K562 (cell line): ENCODE data around the gene ZMYND8. TPM values are rescaled to one million over a fixed set of nuclear protein-coding genes. Genes with fewer than 3 reads are reported as not detected.

Experiments
- ASH1L ChIP-seq: fragments of 450-650 bp; IDR thresholded peaks from 2 replicates; pipeline ENCODE4 v1.6.1; 2018; ENCODE audit warnings: borderline replicate concordance, mild to moderate bottlenecking, low read depth; ENCODE audit not compliant: partially characterized antibody
- CREM ChIP-seq: IDR thresholded peaks from 2 replicates; pipeline ENCODE4 v1.6.1; 2014; ENCODE audit warnings: antibody characterized with exemption, low read depth
- EHMT2 ChIP-seq: fragments of 450-650 bp; IDR thresholded peaks from 2 replicates; pipeline ENCODE4 v1.6.1; 2018; ENCODE audit warnings: antibody characterized with exemption
- FOSL1 ChIP-seq: fragments of 200-800 bp; sonication (Bioruptor generic); conservative IDR thresholded peaks from 2 replicates; pipeline ENCODE4 v1.6.1; 2016; ENCODE audit warnings: missing genetic modification characterization, missing compliant biosample characterization
- GABPA ChIP-seq: fragments of 200-800 bp; sonication (Bioruptor generic); conservative IDR thresholded peaks from 2 replicates; pipeline ENCODE4 v1.6.1; 2016; ENCODE audit warnings: low read depth, missing genetic modification characterization, missing compliant biosample characterization
- JUN ChIP-seq, 2 experiments: sonication (generic) in 1 of 2; formaldehyde crosslinking in 1 of 2; IDR thresholded peaks; 2 replicates each; pipeline versions ENCODE4 v1.6.1 to v1.8.0; 2012 to 2022; ENCODE audit warnings: borderline replicate concordance in 2 of 2, mild to moderate bottlenecking in 2 of 2, improper control_type of control experiment in 1 of 2, low read depth in 1 of 2, low read length in 1 of 2, missing genetic modification reagents in 1 of 2
- JUND ChIP-seq, 2 experiments: IDR thresholded peaks; 2 replicates in 1 of 2; 3 replicates in 1 of 2; pipeline ENCODE4 v1.6.1; 2011; ENCODE audit warnings: borderline replicate concordance in 2 of 2, low read depth in 2 of 2, low read length in 2 of 2, improper control_type of control experiment in 1 of 2, missing biosample characterization in 1 of 2, missing genetic modification characterization in 1 of 2, missing genetic modification reagents in 1 of 2
- MCM5 ChIP-seq: fragments of 450-650 bp; IDR thresholded peaks from 2 replicates; pipeline ENCODE4 v1.6.1; 2016; ENCODE audit warnings: low read depth
- SIX5 ChIP-seq, 2 experiments: IDR thresholded peaks; 2 replicates each; pipeline ENCODE4 v1.6.1; 2011; ENCODE audit warnings: low read length in 2 of 2, borderline replicate concordance in 1 of 2, low read depth in 1 of 2, mild to moderate bottlenecking in 1 of 2, moderate library complexity in 1 of 2; ENCODE audit not compliant: insufficient read depth in 1 of 2
- polyA plus RNA-seq, 8 experiments: library from polyadenylated mRNA; depleted of rRNA in 4 of 8; stranded (reverse) in 5 of 8; unstranded in 3 of 8; fragments of >200 nt; fragmentation: Nextera tagmentation in 2 of 8; fragmentation: Illumina TruSeq in 1 of 8; extraction: Ambion mirVana in 2 of 8; extraction: Trizol in 1 of 8; gene quantifications; 2 replicates each; pipeline versions ENCODE4 v1.2.1 to v1.2.3, GENCODE V29; 2011 to 2014; ENCODE audit warnings: inconsistent platforms in 1 of 8, missing spikeins in 1 of 8
- total RNA-seq, 7 experiments: library from RNA; depleted of rRNA in 6 of 7; stranded (reverse); fragments of >200 nt in 6 of 7; fragmentation: Illumina TruSeq in 2 of 7; extraction: Trizol in 2 of 7; gene quantifications; 2 replicates each; pipeline versions ENCODE4 v1.2.1 to v1.2.3, GENCODE V29; 2011 to 2021; ENCODE audit warnings: low replicate concordance in 1 of 7
- TF ChIP-seq, protein P1 (sequence below): fragments of 450-650 bp; IDR thresholded peaks from 2 replicates; pipeline ENCODE4 v1.6.1; 2018; ENCODE audit not compliant: partially characterized antibody
- TF ChIP-seq, protein P2 (sequence below): fragments of 200-800 bp; sonication (Bioruptor generic); IDR thresholded peaks from 2 replicates; pipeline ENCODE4 v1.6.1; 2017; ENCODE audit warnings: missing genetic modification characterization, missing compliant biosample characterization
- TF ChIP-seq, protein P3 (sequence below): fragments of 450-650 bp; IDR thresholded peaks from 2 replicates; pipeline ENCODE4 v1.6.1; 2014; ENCODE audit warnings: low read depth, mild to moderate bottlenecking, moderate library complexity, borderline replicate concordance
- TF ChIP-seq, protein P4 (sequence below): conservative IDR thresholded peaks from 2 replicates; pipeline ENCODE4 v1.6.1; 2011; ENCODE audit warnings: low read depth, mild to moderate bottlenecking, low read length; ENCODE audit not compliant: control insufficient read depth

Gene ZMYND8
- total and polyA plus RNA-seq, 9 of the 15 experiments (the other 6 are each of a cell fraction or from before 2014, with no cell fraction given): 31.8 to 148 (median 71.9) TPM

DNA sequence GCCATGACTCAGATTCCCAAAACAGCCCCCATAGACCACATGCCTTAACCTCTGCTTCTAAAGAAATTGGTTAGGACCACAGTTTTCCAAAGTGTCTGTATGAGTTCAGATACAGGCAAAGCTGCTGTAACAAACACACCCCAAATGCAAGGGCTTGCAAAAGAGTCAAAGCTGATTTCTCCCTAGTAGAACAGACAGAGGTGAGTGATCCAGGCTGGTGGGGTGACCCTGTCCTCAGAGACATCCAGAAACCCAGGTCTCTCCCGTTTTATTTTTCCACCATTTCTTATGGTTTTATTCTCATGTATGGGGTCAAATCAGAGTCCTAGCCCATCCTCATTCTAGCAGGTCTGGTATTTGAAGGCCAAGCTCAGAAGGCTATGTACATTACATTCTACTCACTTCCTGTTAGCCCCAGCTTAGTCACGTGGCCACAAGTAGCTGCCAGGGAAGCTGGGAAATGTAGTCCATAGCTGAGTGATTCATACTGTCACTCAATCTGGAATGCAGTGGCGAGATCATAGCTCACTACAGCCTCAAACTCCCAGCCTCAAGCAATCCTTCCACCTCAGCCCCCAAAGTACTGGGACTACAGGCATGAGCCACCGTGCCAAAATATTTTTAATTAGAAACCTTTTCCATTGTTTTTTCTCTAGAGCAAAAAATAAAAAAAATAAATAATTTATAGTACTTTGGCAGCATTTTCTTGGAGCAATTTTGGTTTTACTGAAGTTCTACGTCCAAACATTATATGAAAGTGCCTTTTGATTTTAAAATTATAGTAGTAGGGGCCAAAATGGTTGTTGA lies 175.2 kb downstream of the ZMYND8 start (continued):
- TF ChIP-seq EHMT2 (peak; percentile 89), JUND (IDR thresholded peaks at IDR 0.05; ENCODE audit: borderline replicate concordance, low read depth, low read length) (peak; percentile 75), JUND (tag; IDR thresholded peaks at IDR 0.05; ENCODE audit: borderline replicate concordance, low read depth, low read length) (peak; percentile 69; the same call in 2 of the 3 replicates), MCM5 (no peak), GABPA (tag) (peak; percentile 69), SIX5 (IDR thresholded peaks at IDR 0.05; ENCODE audit: borderline replicate concordance in 1 of 2, insufficient read depth in 1 of 2, low read depth in 1 of 2, low read length in 2 of 2) (peak; percentile 85 to 88), FOSL1 (tag) (peak; percentile 81), CREM (peak; percentile 80), JUN (IDR thresholded peaks at IDR 0.05; ENCODE audit: borderline replicate concordance, low read depth, low read length) (0 out of 2 replicates have a peak, but pooled peaks have one; percentile 66), JUN (CRISPR knock-in tag; IDR thresholded peaks at IDR 0.05; ENCODE audit: borderline replicate concordance) (no peak), ASH1L (peak; percentile 72)
- TF ChIP-seq, protein P1, sequence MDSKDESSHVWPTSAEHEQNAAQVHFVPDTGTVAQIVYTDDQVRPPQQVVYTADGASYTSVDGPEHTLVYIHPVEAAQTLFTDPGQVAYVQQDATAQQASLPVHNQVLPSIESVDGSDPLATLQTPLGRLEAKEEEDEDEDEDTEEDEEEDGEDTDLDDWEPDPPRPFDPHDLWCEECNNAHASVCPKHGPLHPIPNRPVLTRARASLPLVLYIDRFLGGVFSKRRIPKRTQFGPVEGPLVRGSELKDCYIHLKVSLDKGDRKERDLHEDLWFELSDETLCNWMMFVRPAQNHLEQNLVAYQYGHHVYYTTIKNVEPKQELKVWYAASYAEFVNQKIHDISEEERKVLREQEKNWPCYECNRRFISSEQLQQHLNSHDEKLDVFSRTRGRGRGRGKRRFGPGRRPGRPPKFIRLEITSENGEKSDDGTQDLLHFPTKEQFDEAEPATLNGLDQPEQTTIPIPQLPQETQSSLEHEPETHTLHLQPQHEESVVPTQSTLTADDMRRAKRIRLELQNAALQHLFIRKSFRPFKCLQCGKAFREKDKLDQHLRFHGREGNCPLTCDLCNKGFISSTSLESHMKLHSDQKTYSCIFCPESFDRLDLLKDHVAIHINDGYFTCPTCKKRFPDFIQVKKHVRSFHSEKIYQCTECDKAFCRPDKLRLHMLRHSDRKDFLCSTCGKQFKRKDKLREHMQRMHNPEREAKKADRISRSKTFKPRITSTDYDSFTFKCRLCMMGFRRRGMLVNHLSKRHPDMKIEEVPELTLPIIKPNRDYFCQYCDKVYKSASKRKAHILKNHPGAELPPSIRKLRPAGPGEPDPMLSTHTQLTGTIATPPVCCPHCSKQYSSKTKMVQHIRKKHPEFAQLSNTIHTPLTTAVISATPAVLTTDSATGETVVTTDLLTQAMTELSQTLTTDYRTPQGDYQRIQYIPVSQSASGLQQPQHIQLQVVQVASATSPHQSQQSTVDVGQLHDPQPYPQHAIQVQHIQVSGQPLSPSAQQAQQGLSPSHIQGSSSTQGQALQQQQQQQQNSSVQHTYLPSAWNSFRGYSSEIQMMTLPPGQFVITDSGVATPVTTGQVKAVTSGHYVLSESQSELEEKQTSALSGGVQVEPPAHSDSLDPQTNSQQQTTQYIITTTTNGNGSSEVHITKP: peak; percentile 10
- TF ChIP-seq, protein P2, sequence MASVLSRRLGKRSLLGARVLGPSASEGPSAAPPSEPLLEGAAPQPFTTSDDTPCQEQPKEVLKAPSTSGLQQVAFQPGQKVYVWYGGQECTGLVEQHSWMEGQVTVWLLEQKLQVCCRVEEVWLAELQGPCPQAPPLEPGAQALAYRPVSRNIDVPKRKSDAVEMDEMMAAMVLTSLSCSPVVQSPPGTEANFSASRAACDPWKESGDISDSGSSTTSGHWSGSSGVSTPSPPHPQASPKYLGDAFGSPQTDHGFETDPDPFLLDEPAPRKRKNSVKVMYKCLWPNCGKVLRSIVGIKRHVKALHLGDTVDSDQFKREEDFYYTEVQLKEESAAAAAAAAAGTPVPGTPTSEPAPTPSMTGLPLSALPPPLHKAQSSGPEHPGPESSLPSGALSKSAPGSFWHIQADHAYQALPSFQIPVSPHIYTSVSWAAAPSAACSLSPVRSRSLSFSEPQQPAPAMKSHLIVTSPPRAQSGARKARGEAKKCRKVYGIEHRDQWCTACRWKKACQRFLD (CRISPR knock-in tag): peak; percentile 62; the same call in 1 of the 2 replicates
- TF ChIP-seq, protein P3, sequence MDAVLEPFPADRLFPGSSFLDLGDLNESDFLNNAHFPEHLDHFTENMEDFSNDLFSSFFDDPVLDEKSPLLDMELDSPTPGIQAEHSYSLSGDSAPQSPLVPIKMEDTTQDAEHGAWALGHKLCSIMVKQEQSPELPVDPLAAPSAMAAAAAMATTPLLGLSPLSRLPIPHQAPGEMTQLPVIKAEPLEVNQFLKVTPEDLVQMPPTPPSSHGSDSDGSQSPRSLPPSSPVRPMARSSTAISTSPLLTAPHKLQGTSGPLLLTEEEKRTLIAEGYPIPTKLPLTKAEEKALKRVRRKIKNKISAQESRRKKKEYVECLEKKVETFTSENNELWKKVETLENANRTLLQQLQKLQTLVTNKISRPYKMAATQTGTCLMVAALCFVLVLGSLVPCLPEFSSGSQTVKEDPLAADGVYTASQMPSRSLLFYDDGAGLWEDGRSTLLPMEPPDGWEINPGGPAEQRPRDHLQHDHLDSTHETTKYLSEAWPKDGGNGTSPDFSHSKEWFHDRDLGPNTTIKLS: peak; percentile 56; the same call in 1 of the 2 replicates
- TF ChIP-seq, protein P4, sequence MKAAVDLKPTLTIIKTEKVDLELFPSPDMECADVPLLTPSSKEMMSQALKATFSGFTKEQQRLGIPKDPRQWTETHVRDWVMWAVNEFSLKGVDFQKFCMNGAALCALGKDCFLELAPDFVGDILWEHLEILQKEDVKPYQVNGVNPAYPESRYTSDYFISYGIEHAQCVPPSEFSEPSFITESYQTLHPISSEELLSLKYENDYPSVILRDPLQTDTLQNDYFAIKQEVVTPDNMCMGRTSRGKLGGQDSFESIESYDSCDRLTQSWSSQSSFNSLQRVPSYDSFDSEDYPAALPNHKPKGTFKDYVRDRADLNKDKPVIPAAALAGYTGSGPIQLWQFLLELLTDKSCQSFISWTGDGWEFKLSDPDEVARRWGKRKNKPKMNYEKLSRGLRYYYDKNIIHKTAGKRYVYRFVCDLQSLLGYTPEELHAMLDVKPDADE: peak; percentile 77; the same call in 1 of the 2 replicates
